ENCODE results near the gene CDH4.

GRCh38 chr20:61210862-61211261 is 41.2 kb upstream of the CDH4 start:
- TF ChIP-seq CTCF (IDR thresholded peaks at IDR 0.05) (no peak), ZFX (IDR thresholded peaks at IDR 0.05; ENCODE audit: borderline replicate concordance) (no peak)
